ENCODE data around the gene DNAI1.

- TF ChIP-seq CTCF (IDR thresholded peaks at IDR 0.05 in 8 of 11, conservative IDR thresholded peaks at IDR 0.05 in 3 of 11) (no peak), POLR2AphosphoS5 (IDR thresholded peaks at IDR 0.05) (no peak), POLR2A (IDR thresholded peaks at IDR 0.05) (no peak)
These were observed 63.7 kb downstream of the DNAI1 start for GRCh38 chr9:34522091-34522887.
